ENCODE measurements around the gene TMEM178B.

- no peak for TF ChIP-seq BHLHE40 (IDR thresholded peaks at IDR 0.05; ENCODE audit: borderline replicate concordance in 1 of 2, low read depth in 2 of 2, low read length in 1 of 2)
- no peak for TF ChIP-seq ZZZ3 (IDR thresholded peaks at IDR 0.05; ENCODE audit: control insufficient read depth, insufficient read length, low read depth)
- no peak for TF ChIP-seq CUX1 (IDR thresholded peaks at IDR 0.05; ENCODE audit: insufficient replicate concordance, low read depth, low read length)
- TF ChIP-seq CREB1 (IDR thresholded peaks at IDR 0.05; ENCODE audit: low read depth), result no peak
- no peak for TF ChIP-seq CTCF (IDR thresholded peaks at IDR 0.05 in 2 of 3, conservative IDR thresholded peaks at IDR 0.05 in 1 of 3; ENCODE audit: control insufficient read depth in 2 of 3, extremely low read depth in 1 of 3, insufficient read depth in 1 of 3, low read depth in 3 of 3, low read length in 3 of 3)
- TF ChIP-seq ZSCAN29 (IDR thresholded peaks at IDR 0.05), result no peak
- TF ChIP-seq STAT1 (conservative IDR thresholded peaks at IDR 0.05), result no peak
- no peak for TF ChIP-seq SPI1 (IDR thresholded peaks at IDR 0.05; ENCODE audit: borderline replicate concordance, insufficient read depth, low read depth, low read length)
- no peak for TF ChIP-seq FOXM1 (IDR thresholded peaks at IDR 0.05; ENCODE audit: low read depth, low read length)
- no peak for TF ChIP-seq IRF4 (IDR thresholded peaks at IDR 0.05; ENCODE audit: low read depth, low read length)
- no peak for TF ChIP-seq REST (IDR thresholded peaks at IDR 0.05; ENCODE audit: low read depth, low read length)
- no peak for TF ChIP-seq POLR2A (IDR thresholded peaks at IDR 0.05; ENCODE audit: low read depth, low read length)
- TF ChIP-seq NR2C2 (IDR thresholded peaks at IDR 0.05; ENCODE audit: borderline replicate concordance, control insufficient read depth, insufficient read length, low read depth), result no peak
- no peak for TF ChIP-seq POLR2AphosphoS5 (IDR thresholded peaks at IDR 0.05; ENCODE audit: low read length)
Measured at GRCh38 chr7:141207661-141208060, 133.8 kb downstream of the TMEM178B start.

All from GM12878 (cell line).